Activated CD4-positive, alpha-beta T cell treated with anti-CD3 and anti-CD28 coated beads for 36 hours (primary cell): ENCODE results near the gene KCNJ5. TPM values are rescaled to one million over a fixed set of nuclear protein-coding genes. Genes with fewer than 3 reads are reported as not detected.
A peak's percentile ranks its signal among the peaks of the same experiment; 100 is the strongest.

Experiments
- ATAC-seq: fragments of 200-7000 bp; cut with Tn5 transposase; one replicate; pipeline ENCODE4 v1.10.0; 2021; ENCODE audit warnings: mild to moderate bottlenecking, moderate library complexity
- CTCF ChIA-PET: fragments of 350-600 bp; sonication (Branson Sonifier 250); formaldehyde crosslinking; loops from one replicate; lab custom pipeline; 2021; ENCODE audit warnings: antibody characterized with exemption; lab: Charles Lee
- POLR2A ChIA-PET: fragments of 350-600 bp; sonication (Branson Sonifier 250); formaldehyde crosslinking; loops from one replicate; lab custom pipeline; 2021; ENCODE audit warnings: antibody characterized with exemption, inconsistent platforms; lab: Charles Lee
- DNase-seq: peaks from one replicate; pipeline ENCODE4 v3.0.0-alpha.2; 2020
- H3K27ac Mint-ChIP-seq: one replicate; pipeline ENCODE4 v1.8.0; 2021; ENCODE audit warnings: mixed read lengths
- H3K27me3 Mint-ChIP-seq: one replicate; pipeline ENCODE4 v1.8.0; 2021; ENCODE audit warnings: mixed read lengths
- H3K36me3 Mint-ChIP-seq: one replicate; pipeline ENCODE4 v1.8.0; 2021; ENCODE audit warnings: low read depth, mixed read lengths
- H3K4me1 Mint-ChIP-seq: one replicate; pipeline ENCODE4 v1.8.0; 2021; ENCODE audit warnings: mixed read lengths
- H3K4me3 Mint-ChIP-seq: one replicate; pipeline ENCODE4 v1.8.0; 2021; ENCODE audit warnings: mild to moderate bottlenecking, moderate library complexity, mixed read lengths
- H3K9me3 Mint-ChIP-seq: one replicate; pipeline ENCODE4 v1.8.0; 2021; ENCODE audit warnings: low read depth, mixed read lengths
- intact Hi-C, 2 experiments: fragments of 100-400 bp; cut with DNase I in 1 of 2; cut with micrococcal nuclease in 1 of 2; formaldehyde crosslinking; loops; one replicate each; pipeline versions ENCODE4 v1.14.2 to v1.15.1; 2022 to 2024; cut with DNase I, micrococcal nuclease
- total RNA-seq, 2 experiments: library from RNA; stranded (reverse); gene quantifications; one replicate each; pipeline ENCODE4 v1.2.3, GENCODE V29; 2021

Gene KCNJ5
- total RNA-seq, 2 experiments from 2014 or later = not detected

DNA sequence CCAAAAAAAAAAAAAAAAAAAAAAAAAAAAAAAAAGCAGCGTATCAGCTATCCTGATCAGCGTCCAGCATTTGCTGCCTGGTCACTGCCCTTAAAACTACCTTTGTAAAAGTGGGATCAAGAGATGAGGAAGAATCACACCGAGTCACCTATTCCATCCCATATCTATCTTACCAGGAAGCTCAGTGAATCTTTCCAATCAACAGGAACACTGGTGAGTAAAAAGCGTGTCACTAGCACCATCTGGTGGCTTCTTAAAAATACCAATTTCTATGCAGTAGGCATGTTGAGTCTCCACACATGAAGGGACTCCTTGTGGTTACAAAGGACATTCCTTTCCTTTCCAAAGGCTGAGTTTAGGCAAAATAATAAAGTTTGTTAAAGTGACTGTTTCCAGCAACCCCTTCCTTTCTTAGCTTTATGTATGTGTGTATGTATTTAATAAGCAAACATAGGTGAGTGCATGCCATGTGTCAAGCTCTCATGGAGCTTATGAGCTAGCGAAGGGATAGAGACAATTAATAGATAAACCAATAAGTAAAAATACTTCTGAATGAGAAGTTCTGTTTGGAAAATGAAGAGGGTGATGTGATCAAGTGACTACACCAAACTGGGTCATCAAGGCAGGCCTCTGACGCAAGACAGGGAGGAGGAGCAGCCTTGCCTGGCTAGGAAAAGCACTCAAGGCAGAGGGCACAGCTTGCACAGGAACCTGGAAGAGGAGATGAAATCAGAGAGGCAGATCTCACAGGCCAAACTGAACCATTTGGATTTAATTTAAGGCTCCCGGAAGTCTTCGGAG is 65.4 kb downstream of the KCNJ5 start:
- Mint-ChIP-seq H3K27ac (no peak overlapping the region), H3K9me3 (no peaks in the 10 kb centered on the region), H3K4me1 (peaks cover 2% of the 10 kb centered on the region), H3K4me3 (no peak overlapping the region), H3K27me3 (peaks cover 2% of the 10 kb centered on the region), H3K36me3 (no peaks in the 10 kb centered on the region)
- intact Hi-C loops = loop anchor here (1.0 kb wide), 2 partner anchors 72 to 799 kb away; no protein-coding TSS in a partner anchor
- POLR2A ChIA-PET = no interaction called here
- peak; percentile 20 for DNase-seq
- ATAC-seq = peak; percentile 57
- CTCF ChIA-PET = interaction anchor here (0.7 to 7.8 kb wide), 28 partner anchors 9 to 924 kb away, joined by 3 to 162 read pairs (median 4); partner anchors contain the start of genes BARX2 and KCNJ5

DNA sequence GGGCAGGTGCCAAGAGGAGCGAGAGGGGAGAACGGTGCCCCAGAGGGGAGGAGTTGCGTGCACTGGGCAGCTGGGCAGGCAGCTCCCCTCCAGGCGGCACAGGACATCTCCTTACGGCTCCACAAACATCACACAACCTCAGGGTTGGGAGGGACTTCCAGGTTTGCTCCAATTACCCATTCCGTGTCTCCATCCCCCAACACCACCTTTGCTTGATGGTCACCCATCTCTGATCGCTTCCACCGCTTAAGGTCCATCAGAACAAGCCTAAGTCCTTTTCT is 66.0 kb downstream of the KCNJ5 start:
- intact Hi-C loops = no loop called here
- Mint-ChIP-seq H3K4me3 (no peak overlapping the region), H3K36me3 (no peaks in the 10 kb centered on the region), H3K27me3 (peaks cover 2% of the 10 kb centered on the region), H3K9me3 (no peaks in the 10 kb centered on the region), H3K27ac (no peak overlapping the region), H3K4me1 (peaks cover 2% of the 10 kb centered on the region)
- CTCF ChIA-PET = interaction anchor here (0.6 to 7.8 kb wide), 21 partner anchors 11 to 925 kb away, joined by 3 to 162 read pairs (median 4); partner anchors contain the start of gene KCNJ5
- POLR2A ChIA-PET = no interaction called here
- no peak for ATAC-seq
- DNase-seq = no peak

DNA sequence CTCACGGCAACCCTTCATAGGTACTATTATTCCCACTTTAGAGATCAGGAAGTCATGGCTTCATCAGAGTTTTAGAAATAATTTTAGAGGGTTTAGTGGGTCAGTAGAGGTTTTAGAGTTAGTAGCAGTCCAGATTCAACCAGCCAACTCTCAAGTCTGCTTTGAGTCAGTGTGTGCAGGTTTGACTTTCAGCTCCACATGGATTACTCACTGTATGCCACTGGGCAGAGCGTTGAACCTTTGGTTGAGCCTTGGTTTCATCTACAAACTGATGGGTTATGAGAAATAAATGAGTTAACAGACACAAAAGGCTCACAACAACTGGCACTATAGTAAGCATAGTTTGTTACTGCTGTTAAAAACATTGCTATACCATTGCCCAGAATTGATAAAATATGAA is 70.5 kb downstream of the KCNJ5 start:
- POLR2A ChIA-PET = no interaction called here
- ATAC-seq (no peak), DNase-seq (no peak)
- Mint-ChIP-seq H3K27me3 (no peaks in the 10 kb centered on the region), H3K9me3 (peaks cover 2% of the 10 kb centered on the region), H3K4me1 (peaks cover 27% of the 10 kb centered on the region), H3K36me3 (peaks cover 2% of the 10 kb centered on the region), H3K27ac (no peak overlapping the region), H3K4me3 (no peak overlapping the region)
- intact Hi-C loops = loop anchor here (2.0 to 10.0 kb wide), 2 partner anchors 307 to 319 kb away; no protein-coding TSS in a partner anchor
- CTCF ChIA-PET = interaction anchor here (0.7 to 3.6 kb wide), 3 partner anchors 10 to 966 kb away, joined by 4 to 17 read pairs (median 4); no protein-coding TSS in a partner anchor

DNA sequence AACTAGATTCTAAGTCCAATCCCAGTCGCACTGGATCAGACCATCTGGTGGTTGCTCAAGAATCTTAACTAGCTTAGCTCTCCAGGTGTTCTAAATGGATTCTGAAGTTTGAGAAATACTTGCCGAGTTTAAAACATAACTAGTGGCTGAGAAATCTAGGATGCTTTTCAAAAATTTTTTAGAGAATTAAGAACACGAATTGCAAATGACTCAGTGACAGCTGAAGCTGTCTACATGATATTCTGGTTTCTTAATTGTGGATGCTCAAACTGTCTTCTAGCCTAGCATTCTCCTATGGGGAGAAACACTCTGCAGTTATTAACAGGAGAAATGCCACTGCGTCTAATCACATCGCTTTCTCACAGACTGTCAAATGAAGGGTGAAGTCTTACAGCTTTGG is 71.7 kb downstream of the KCNJ5 start:
- POLR2A ChIA-PET = interaction anchor here (1.0 kb wide), 1 partner anchor 73 kb away, joined by 3 read pairs; no protein-coding TSS in a partner anchor
- Mint-ChIP-seq H3K27ac (no peak overlapping the region), H3K27me3 (no peaks in the 10 kb centered on the region), H3K36me3 (peaks cover 2% of the 10 kb centered on the region), H3K4me3 (no peak overlapping the region), H3K4me1 (peaks cover 27% of the 10 kb centered on the region), H3K9me3 (peaks cover 2% of the 10 kb centered on the region)
- no peak for DNase-seq
- CTCF ChIA-PET = interaction anchor here (1.6 to 3.6 kb wide), 2 partner anchors 11 to 79 kb away, joined by 4 to 17 read pairs; no protein-coding TSS in a partner anchor
- ATAC-seq = no peak
- intact Hi-C loops = loop anchor here (2.0 to 10.0 kb wide), 2 partner anchors 308 to 318 kb away; no protein-coding TSS in a partner anchor

DNA sequence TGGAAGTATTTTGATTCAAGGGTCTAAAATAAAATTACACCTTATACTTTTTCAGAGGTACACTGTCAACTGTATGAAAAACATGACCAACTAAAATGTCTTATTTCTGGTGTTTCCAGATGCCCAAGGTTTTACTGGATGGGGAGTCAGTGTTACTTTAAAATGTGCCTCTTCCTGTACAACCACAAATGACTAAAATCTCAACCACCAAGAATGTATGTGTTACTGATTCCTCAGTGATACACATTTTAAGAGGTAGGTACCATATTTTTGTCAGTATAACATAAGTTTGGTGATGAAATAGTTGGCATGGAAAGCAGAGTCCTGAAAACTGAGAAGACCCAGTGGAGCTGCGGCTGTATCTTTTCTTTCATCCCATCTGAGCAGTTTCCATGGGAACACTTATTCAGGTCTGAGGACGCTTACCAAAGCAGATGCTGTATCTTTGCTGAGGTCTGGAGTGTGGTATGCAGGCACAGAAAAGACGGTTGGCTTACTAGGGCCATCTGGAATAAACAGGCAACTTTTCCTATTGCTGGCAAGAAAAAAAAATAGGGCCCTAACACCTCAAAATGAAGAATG is 72.7 kb downstream of the KCNJ5 start:
- H3K4me1 Mint-ChIP-seq = peaks cover 27% of the 10 kb centered on the region
- peaks cover 2% of the 10 kb centered on the region for H3K9me3 Mint-ChIP-seq
- intact Hi-C loops = loop anchor here (2.0 to 10.0 kb wide), 2 partner anchors 309 to 317 kb away; no protein-coding TSS in a partner anchor
- H3K36me3 Mint-ChIP-seq = peaks cover 2% of the 10 kb centered on the region
- ChIA-PET POLR2A (interaction anchor here (1.0 kb wide), 1 partner anchor 74 kb away, joined by 3 read pairs; no protein-coding TSS in a partner anchor), CTCF (interaction anchor here (3.6 kb wide), 1 partner anchor 80 kb away, joined by 17 read pairs; no protein-coding TSS in a partner anchor)
- ATAC-seq (peak; percentile 79), DNase-seq (no peak)
- peak overlapping the region; percentile 4 for H3K4me3 Mint-ChIP-seq
- H3K27me3 Mint-ChIP-seq = no peaks in the 10 kb centered on the region
- H3K27ac Mint-ChIP-seq = no peak overlapping the region

DNA sequence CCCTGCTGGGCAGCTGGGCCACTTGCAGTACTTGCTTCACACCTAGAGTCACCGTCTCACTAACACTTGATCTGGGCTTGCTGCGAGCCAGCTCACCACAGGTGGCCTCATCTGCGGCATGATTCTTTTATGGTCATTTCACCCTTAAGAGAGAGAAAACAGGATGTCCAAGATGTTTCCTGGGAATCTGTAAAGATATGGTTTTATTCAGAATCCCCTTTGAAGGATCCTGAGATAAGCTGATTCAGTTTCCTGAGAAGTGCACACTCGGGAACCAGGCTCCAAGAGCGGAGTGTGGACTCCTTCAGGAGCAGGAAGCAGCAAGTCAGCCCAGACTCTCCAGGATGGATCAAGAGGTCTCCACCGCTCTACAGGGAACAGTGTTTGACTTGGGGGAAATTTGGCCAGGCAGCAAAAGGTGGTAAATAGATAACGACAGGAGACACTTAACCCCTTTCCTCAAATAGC is 73.3 kb downstream of the KCNJ5 start:
- Mint-ChIP-seq H3K4me1 (peaks cover 27% of the 10 kb centered on the region), H3K36me3 (peaks cover 2% of the 10 kb centered on the region), H3K27me3 (no peaks in the 10 kb centered on the region), H3K9me3 (peaks cover 2% of the 10 kb centered on the region), H3K27ac (peak overlapping the region; percentile 3), H3K4me3 (no peak overlapping the region)
- ATAC-seq (no peak), DNase-seq (no peak)
- intact Hi-C loops = loop anchor here in 1 of 2 experiments (10.0 kb wide), 1 partner anchor 310 kb away; no protein-coding TSS in a partner anchor
- POLR2A ChIA-PET = no interaction called here
- CTCF ChIA-PET = interaction anchor here (3.6 kb wide), 1 partner anchor 80 kb away, joined by 17 read pairs; no protein-coding TSS in a partner anchor

DNA sequence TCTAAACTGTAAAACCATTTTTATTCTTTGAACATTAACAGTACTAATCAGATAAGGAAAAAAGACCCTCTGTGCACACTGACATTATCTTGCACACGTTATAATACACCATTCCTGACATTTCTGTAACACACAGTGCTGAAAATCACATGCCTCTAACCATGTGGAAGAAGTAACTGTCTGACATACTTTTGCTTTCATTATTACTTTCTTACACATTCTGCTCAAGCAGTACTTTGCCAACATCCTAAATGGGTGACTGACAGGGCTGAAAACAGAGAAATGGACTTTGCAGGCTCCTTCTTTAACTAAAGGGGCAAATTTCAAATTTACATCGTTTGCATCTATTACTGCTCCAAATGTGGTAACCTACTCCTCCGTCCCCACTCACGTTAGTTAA is 74.3 kb downstream of the KCNJ5 start:
- POLR2A ChIA-PET = no interaction called here

DNA sequence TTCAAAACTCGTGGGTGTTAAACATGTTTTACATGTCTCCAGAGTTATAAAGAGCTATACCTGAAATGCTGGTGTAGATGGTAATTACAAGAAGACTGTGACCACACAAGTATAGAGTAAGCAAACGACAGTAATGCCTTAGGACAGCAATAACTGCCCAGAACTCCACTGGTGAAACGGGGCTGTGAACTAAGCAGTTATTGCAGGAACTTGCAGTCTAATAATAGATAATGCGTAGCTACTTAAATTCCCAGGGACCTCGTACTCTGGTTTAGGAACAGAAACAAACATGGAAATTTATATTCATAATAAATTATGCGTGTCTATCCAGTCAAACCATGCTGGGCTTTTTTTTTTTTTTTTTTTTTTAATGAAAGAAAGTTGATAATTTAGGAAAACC is 76.4 kb downstream of the KCNJ5 start:
- Mint-ChIP-seq H3K27me3 (no peaks in the 10 kb centered on the region), H3K36me3 (peaks cover 9% of the 10 kb centered on the region), H3K4me3 (no peak overlapping the region), H3K9me3 (peaks cover 2% of the 10 kb centered on the region), H3K4me1 (peaks cover 27% of the 10 kb centered on the region), H3K27ac (no peak overlapping the region)
- POLR2A ChIA-PET = no interaction called here
- intact Hi-C loops = loop anchor here in 1 of 2 experiments (5.0 to 10.0 kb wide), 2 partner anchors 313 to 365 kb away; no protein-coding TSS in a partner anchor
- DNase-seq (no peak), ATAC-seq (no peak)
- CTCF ChIA-PET = interaction anchor here (0.6 to 0.7 kb wide), 2 partner anchors 83 to 136 kb away, joined by 3 read pairs; no protein-coding TSS in a partner anchor

More for the DNA sequence above, 74.3 kb downstream of the KCNJ5 start:
- Mint-ChIP-seq H3K9me3 (peaks cover 2% of the 10 kb centered on the region), H3K27me3 (no peaks in the 10 kb centered on the region), H3K36me3 (peaks cover 4% of the 10 kb centered on the region), H3K4me3 (no peak overlapping the region), H3K4me1 (peaks cover 27% of the 10 kb centered on the region), H3K27ac (no peak overlapping the region)
- CTCF ChIA-PET = no interaction called here
- DNase-seq (no peak), ATAC-seq (peak; percentile 88)
- intact Hi-C loops = loop anchor here in 1 of 2 experiments (5.0 to 10.0 kb wide), 2 partner anchors 311 to 367 kb away; no protein-coding TSS in a partner anchor

DNA sequence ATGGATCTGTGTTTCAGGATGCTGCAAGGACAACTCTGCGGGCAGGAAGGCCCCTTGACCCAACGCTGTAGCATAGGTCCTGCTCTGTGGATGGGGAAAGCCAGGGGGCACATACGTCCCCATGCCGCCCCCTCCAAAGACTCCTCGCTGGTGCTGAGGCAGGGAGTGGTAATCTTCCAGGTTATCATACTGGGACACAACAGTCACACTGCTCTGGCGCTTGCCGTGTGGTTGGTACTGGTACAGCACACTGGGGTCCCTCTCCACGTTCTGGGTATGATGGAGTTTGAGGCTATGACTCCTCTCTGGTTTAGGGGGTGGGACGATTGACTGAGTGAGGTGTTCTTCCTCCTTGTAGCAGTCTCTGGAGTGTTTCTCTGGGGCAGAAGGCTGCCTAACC is 77.8 kb downstream of the KCNJ5 start:
- Mint-ChIP-seq H3K4me1 (peaks cover 19% of the 10 kb centered on the region), H3K27ac (no peak overlapping the region), H3K4me3 (no peak overlapping the region), H3K27me3 (no peaks in the 10 kb centered on the region), H3K9me3 (peaks cover 2% of the 10 kb centered on the region), H3K36me3 (peaks cover 9% of the 10 kb centered on the region)
- ChIA-PET POLR2A (no interaction called here), CTCF (no interaction called here)
- intact Hi-C loops = loop anchor here in 1 of 2 experiments (5.0 to 10.0 kb wide), 2 partner anchors 314 to 363 kb away; no protein-coding TSS in a partner anchor
- peak; percentile 34 for ATAC-seq
- no peak for DNase-seq
